ENCODE results near the gene GSS.

GSS gene

DNA sequence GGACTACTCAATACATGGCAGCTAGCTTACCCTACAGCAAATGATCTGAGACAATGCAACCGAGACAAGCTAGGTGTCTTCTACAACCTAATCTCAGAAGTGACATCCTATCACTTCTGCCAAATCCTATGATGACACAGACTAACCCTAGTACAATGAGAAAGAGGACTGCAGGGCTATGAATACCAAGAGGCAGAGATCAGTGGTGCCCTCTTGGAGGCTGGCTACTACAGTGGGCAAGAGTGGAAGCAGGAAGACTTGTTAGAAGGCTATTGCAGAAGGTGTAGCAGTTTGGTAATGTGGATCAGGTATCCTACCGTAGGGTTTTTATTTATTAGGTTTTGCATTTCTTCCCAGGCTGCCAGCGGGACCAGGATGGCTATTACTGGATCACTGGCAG, 30.3 kb downstream of the GSS start:
- H3K4me3 ChIP-seq (replicated peaks; ENCODE audit: insufficient read depth, low read length), result no peak overlapping the region
- H3K27ac ChIP-seq (replicated peaks), result no peak overlapping the region
- DNase-seq (ENCODE audit: low read depth in 1 of 2, low spot score in 1 of 2), result no peak
- TF ChIP-seq POLR2AphosphoS5 (IDR thresholded peaks at IDR 0.05; ENCODE audit: low read depth) (no peak), SPI1 (IDR thresholded peaks at IDR 0.05; ENCODE audit: borderline replicate concordance, low read depth) (no peak), GABPA (IDR thresholded peaks at IDR 0.05; ENCODE audit: low read depth) (no peak)
- TF ChIP-seq, protein P1, sequence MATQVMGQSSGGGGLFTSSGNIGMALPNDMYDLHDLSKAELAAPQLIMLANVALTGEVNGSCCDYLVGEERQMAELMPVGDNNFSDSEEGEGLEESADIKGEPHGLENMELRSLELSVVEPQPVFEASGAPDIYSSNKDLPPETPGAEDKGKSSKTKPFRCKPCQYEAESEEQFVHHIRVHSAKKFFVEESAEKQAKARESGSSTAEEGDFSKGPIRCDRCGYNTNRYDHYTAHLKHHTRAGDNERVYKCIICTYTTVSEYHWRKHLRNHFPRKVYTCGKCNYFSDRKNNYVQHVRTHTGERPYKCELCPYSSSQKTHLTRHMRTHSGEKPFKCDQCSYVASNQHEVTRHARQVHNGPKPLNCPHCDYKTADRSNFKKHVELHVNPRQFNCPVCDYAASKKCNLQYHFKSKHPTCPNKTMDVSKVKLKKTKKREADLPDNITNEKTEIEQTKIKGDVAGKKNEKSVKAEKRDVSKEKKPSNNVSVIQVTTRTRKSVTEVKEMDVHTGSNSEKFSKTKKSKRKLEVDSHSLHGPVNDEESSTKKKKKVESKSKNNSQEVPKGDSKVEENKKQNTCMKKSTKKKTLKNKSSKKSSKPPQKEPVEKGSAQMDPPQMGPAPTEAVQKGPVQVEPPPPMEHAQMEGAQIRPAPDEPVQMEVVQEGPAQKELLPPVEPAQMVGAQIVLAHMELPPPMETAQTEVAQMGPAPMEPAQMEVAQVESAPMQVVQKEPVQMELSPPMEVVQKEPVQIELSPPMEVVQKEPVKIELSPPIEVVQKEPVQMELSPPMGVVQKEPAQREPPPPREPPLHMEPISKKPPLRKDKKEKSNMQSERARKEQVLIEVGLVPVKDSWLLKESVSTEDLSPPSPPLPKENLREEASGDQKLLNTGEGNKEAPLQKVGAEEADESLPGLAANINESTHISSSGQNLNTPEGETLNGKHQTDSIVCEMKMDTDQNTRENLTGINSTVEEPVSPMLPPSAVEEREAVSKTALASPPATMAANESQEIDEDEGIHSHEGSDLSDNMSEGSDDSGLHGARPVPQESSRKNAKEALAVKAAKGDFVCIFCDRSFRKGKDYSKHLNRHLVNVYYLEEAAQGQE (IDR thresholded peaks at IDR 0.05; ENCODE audit: insufficient replicate concordance, low read depth), result no peak
- TF ChIP-seq, protein P2, sequence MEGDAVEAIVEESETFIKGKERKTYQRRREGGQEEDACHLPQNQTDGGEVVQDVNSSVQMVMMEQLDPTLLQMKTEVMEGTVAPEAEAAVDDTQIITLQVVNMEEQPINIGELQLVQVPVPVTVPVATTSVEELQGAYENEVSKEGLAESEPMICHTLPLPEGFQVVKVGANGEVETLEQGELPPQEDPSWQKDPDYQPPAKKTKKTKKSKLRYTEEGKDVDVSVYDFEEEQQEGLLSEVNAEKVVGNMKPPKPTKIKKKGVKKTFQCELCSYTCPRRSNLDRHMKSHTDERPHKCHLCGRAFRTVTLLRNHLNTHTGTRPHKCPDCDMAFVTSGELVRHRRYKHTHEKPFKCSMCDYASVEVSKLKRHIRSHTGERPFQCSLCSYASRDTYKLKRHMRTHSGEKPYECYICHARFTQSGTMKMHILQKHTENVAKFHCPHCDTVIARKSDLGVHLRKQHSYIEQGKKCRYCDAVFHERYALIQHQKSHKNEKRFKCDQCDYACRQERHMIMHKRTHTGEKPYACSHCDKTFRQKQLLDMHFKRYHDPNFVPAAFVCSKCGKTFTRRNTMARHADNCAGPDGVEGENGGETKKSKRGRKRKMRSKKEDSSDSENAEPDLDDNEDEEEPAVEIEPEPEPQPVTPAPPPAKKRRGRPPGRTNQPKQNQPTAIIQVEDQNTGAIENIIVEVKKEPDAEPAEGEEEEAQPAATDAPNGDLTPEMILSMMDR (IDR thresholded peaks at IDR 0.05; ENCODE audit: insufficient read depth, low read length), result no peak
- no peaks in the 10 kb centered on the region for H3K27me3 ChIP-seq (ENCODE audit: insufficient read depth, poor library complexity, severe bottlenecking)

DNA sequence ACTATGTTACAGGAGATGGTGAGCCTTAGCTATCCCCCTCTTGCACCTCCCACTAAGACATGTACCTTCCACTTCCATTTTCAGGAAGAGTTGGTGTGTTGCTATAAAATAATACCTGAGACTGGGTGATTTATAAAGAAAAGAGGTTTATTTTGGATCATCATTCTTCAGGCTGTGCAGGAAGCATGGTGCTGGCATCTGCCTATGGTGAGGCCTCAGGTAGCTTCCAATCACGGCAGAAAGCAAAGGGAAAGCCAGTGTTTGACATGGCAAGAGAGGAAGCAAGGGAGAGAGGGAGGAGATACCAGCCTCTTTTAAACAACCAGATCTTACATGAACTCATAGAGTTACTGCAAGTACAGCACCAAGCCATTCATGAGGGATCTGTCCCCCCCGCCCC, 32.2 kb downstream of the GSS start:
- H3K4me3 ChIP-seq (replicated peaks; ENCODE audit: insufficient read depth, low read length), result no peak overlapping the region
- TF ChIP-seq POLR2AphosphoS5 (IDR thresholded peaks at IDR 0.05; ENCODE audit: low read depth) (no peak), GABPA (IDR thresholded peaks at IDR 0.05; ENCODE audit: low read depth) (no peak), SPI1 (IDR thresholded peaks at IDR 0.05; ENCODE audit: borderline replicate concordance, low read depth) (no peak)
- TF ChIP-seq, protein P2 (IDR thresholded peaks at IDR 0.05; ENCODE audit: insufficient read depth, low read length), result no peak
- TF ChIP-seq, protein P1 (IDR thresholded peaks at IDR 0.05; ENCODE audit: insufficient replicate concordance, low read depth), result no peak
- DNase-seq (ENCODE audit: low read depth in 1 of 2, low spot score in 1 of 2), result no peak
- H3K27ac ChIP-seq (replicated peaks), result no peak overlapping the region
- no peaks in the 10 kb centered on the region for H3K27me3 ChIP-seq (ENCODE audit: insufficient read depth, poor library complexity, severe bottlenecking)

DNA sequence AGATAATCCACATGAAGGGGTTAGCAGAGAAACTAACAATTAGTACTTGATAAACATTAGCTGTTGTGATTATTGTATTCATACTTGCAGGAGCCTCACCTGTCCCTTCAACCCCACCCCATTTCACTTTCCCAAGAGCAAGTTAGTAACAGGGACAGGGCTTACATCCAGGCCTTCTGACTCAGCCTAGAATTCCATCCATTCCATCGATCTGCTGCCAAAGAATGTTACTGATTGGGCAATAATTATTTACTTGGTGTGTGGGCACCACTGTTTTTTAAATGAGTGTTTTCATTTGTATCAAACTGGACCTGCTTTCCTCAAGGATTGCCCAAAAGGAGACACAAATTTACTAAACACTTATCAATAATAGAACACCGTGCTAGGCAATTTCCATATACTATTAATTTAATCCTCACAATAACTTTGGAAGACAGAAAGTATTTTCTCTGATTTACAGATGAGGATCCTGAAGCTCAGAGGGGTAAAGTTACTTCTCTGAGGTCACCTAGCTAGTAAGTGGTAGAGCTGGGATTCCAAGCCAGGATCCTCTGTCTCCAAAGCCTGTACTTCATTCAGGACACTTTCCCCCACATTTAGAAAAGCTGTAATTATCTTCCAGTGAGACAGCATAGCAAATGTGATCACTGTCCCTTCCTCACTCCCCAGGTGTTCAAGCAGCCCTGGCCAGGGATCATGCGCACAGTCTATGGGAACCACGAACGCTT, 32.8 kb downstream of the GSS start:
- no peak overlapping the region for H3K27ac ChIP-seq (replicated peaks)
- TF ChIP-seq SPI1 (IDR thresholded peaks at IDR 0.05; ENCODE audit: borderline replicate concordance, low read depth) (no peak), GABPA (IDR thresholded peaks at IDR 0.05; ENCODE audit: low read depth) (no peak), POLR2AphosphoS5 (IDR thresholded peaks at IDR 0.05; ENCODE audit: low read depth) (no peak)
- TF ChIP-seq, protein P2 (IDR thresholded peaks at IDR 0.05; ENCODE audit: insufficient read depth, low read length), result no peak
- TF ChIP-seq, protein P1 (IDR thresholded peaks at IDR 0.05; ENCODE audit: insufficient replicate concordance, low read depth), result no peak
- no peak for DNase-seq (ENCODE audit: low read depth in 1 of 2, low spot score in 1 of 2)
- H3K4me3 ChIP-seq (replicated peaks; ENCODE audit: insufficient read depth, low read length), result no peak overlapping the region
- no peaks in the 10 kb centered on the region for H3K27me3 ChIP-seq (ENCODE audit: insufficient read depth, poor library complexity, severe bottlenecking)
